ENCODE data around the gene HNRNPLL.

DNA sequence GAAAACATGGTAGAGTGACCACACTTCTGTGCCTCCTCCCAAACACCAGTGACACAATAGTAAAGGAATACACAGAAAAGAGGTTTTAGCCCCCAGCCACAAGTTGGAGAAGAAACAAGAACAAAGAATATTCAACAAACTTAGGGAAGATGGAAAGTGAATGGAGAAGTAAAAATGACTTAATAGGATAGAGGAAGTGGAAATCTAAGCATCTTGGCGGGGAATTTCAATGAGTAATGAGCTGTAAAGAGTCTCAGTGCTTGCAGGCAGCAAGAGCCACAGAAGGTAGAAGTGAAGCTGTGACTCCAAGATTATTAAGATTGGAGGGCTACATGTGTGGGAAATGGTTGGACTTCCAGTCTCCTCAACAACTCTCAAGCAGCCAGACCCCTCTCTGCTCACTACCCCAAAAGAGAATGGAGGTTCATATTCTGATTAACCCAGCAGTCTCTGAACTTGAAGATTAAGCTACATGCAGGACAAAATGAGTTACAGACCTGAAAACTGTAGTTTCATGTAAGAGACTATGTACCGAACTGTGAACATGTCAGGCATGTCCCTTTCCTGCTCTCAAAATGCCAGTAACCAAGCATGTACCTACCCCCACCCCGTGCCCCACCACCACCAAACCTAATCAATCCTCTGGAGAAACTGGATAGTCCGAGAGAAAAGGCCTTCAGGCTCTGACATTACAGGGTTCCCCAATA, 16.9 kb upstream of the HNRNPLL start:
- TF ChIP-seq CTCF (IDR thresholded peaks at IDR 0.05) (no peak), POLR2A (IDR thresholded peaks at IDR 0.05) (no peak)

Measured in transverse colon (tissue), 3 donors.